Measurements from ENCODE around the gene NEUROG3.

GRCh38 chr10:69554611-69555010 lies 18.6 kb downstream of the NEUROG3 start:
- TF ChIP-seq, protein P1, sequence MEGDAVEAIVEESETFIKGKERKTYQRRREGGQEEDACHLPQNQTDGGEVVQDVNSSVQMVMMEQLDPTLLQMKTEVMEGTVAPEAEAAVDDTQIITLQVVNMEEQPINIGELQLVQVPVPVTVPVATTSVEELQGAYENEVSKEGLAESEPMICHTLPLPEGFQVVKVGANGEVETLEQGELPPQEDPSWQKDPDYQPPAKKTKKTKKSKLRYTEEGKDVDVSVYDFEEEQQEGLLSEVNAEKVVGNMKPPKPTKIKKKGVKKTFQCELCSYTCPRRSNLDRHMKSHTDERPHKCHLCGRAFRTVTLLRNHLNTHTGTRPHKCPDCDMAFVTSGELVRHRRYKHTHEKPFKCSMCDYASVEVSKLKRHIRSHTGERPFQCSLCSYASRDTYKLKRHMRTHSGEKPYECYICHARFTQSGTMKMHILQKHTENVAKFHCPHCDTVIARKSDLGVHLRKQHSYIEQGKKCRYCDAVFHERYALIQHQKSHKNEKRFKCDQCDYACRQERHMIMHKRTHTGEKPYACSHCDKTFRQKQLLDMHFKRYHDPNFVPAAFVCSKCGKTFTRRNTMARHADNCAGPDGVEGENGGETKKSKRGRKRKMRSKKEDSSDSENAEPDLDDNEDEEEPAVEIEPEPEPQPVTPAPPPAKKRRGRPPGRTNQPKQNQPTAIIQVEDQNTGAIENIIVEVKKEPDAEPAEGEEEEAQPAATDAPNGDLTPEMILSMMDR (IDR thresholded peaks at IDR 0.05; ENCODE audit: low read length) = no peak
- no peak for TF ChIP-seq EZH2 (IDR thresholded peaks at IDR 0.05; ENCODE audit: borderline replicate concordance, low read length)

Data from OCI-LY1 (cell line).